Measurements from ENCODE around the gene CHMP5.

Gene CHMP5

GRCh38 chr9:33288828-33289483 is 24.1 kb downstream of the CHMP5 start:
- peak overlapping the region; percentile 44 for H3K27ac Mint-ChIP-seq
- H3K4me1 Mint-ChIP-seq, result peaks cover 54% of the 10 kb centered on the region
- H3K27me3 Mint-ChIP-seq, result no peaks in the 10 kb centered on the region
- no peak overlapping the region for H3K4me3 Mint-ChIP-seq
- H3K9me3 Mint-ChIP-seq, result no peaks in the 10 kb centered on the region
- peaks cover 14% of the 10 kb centered on the region for H3K36me3 Mint-ChIP-seq

- H3K9me3 Mint-ChIP-seq, result no peaks in the 10 kb centered on the region
- H3K4me1 Mint-ChIP-seq, result peaks cover 59% of the 10 kb centered on the region
- H3K4me3 Mint-ChIP-seq, result peak overlapping the region; percentile 95
- peak overlapping the region; percentile 99 for H3K27ac Mint-ChIP-seq
- H3K27me3 Mint-ChIP-seq, result no peaks in the 10 kb centered on the region
- peaks cover 17% of the 10 kb centered on the region for H3K36me3 Mint-ChIP-seq
Measured at GRCh38 chr9:33289496-33289895, 24.6 kb downstream of the CHMP5 start.

GRCh38 chr9:33289936-33290246 is 25.0 kb downstream of the CHMP5 start:
- Mint-ChIP-seq H3K9me3 (no peaks in the 10 kb centered on the region), H3K27ac (peak overlapping the region; percentile 99), H3K36me3 (peaks cover 21% of the 10 kb centered on the region), H3K4me3 (peak overlapping the region; percentile 95), H3K27me3 (no peaks in the 10 kb centered on the region), H3K4me1 (peaks cover 63% of the 10 kb centered on the region)

GRCh38 chr9:33290247-33291030 is 25.6 kb downstream of the CHMP5 start, which contains the start of gene NFX1:
Gene NFX1 (plus strand): TSS chr9:33290516. CDS start chr9:33290573, 57 bp downstream.
- Mint-ChIP-seq H3K27ac (peak within 1 kb of the TSS; percentile 99), H3K9me3 (no peaks in the 10 kb centered on the region), H3K27me3 (no peaks in the 10 kb centered on the region), H3K4me1 (peaks cover 68% of the 10 kb centered on the region), H3K36me3 (peaks cover 22% of the 10 kb centered on the region), H3K4me3 (peak within 1 kb of the TSS; percentile 95)

GRCh38 chr9:33291031-33291397 is 26.2 kb downstream of the CHMP5 start:
- H3K4me3 Mint-ChIP-seq, result peak overlapping the region; percentile 95
- peaks cover 74% of the 10 kb centered on the region for H3K4me1 Mint-ChIP-seq
- H3K36me3 Mint-ChIP-seq, result peaks cover 24% of the 10 kb centered on the region
- H3K27me3 Mint-ChIP-seq, result no peaks in the 10 kb centered on the region
- H3K9me3 Mint-ChIP-seq, result no peaks in the 10 kb centered on the region
- H3K27ac Mint-ChIP-seq, result peak overlapping the region; percentile 99

- Mint-ChIP-seq H3K36me3 (peaks cover 31% of the 10 kb centered on the region), H3K27me3 (no peaks in the 10 kb centered on the region), H3K4me3 (peak overlapping the region; percentile 95), H3K4me1 (peaks cover 80% of the 10 kb centered on the region), H3K27ac (peak overlapping the region; percentile 53), H3K9me3 (no peaks in the 10 kb centered on the region)
Measured at GRCh38 chr9:33291901-33292300, 27.1 kb downstream of the CHMP5 start.

- H3K4me3 Mint-ChIP-seq, result peak overlapping the region; percentile 95
- peaks cover 83% of the 10 kb centered on the region for H3K4me1 Mint-ChIP-seq
- H3K27ac Mint-ChIP-seq, result no peak overlapping the region
- H3K27me3 Mint-ChIP-seq, result no peaks in the 10 kb centered on the region
- no peaks in the 10 kb centered on the region for H3K9me3 Mint-ChIP-seq
- H3K36me3 Mint-ChIP-seq, result peaks cover 40% of the 10 kb centered on the region
Measured at GRCh38 chr9:33293782-33294181, 28.9 kb downstream of the CHMP5 start.

GRCh38 chr9:33294670-33295432 is 30.0 kb downstream of the CHMP5 start:
- Mint-ChIP-seq H3K4me1 (peaks cover 92% of the 10 kb centered on the region), H3K4me3 (peak overlapping the region; percentile 64), H3K27ac (peak overlapping the region; percentile 69), H3K27me3 (no peaks in the 10 kb centered on the region), H3K9me3 (no peaks in the 10 kb centered on the region), H3K36me3 (peaks cover 43% of the 10 kb centered on the region)

GRCh38 chr9:33295571-33295970 is 30.7 kb downstream of the CHMP5 start:
- H3K4me3 Mint-ChIP-seq, result peak overlapping the region; percentile 60
- H3K27ac Mint-ChIP-seq, result peak overlapping the region; percentile 81
- H3K4me1 Mint-ChIP-seq, result peaks cover 93% of the 10 kb centered on the region
- H3K9me3 Mint-ChIP-seq, result no peaks in the 10 kb centered on the region
- H3K36me3 Mint-ChIP-seq, result peaks cover 43% of the 10 kb centered on the region
- no peaks in the 10 kb centered on the region for H3K27me3 Mint-ChIP-seq

- H3K9me3 Mint-ChIP-seq, result no peaks in the 10 kb centered on the region
- peak overlapping the region; percentile 86 for H3K27ac Mint-ChIP-seq
- peak overlapping the region; percentile 70 for H3K4me3 Mint-ChIP-seq
- H3K36me3 Mint-ChIP-seq, result peaks cover 39% of the 10 kb centered on the region
- peaks cover 83% of the 10 kb centered on the region for H3K4me1 Mint-ChIP-seq
- no peaks in the 10 kb centered on the region for H3K27me3 Mint-ChIP-seq
Measured at GRCh38 chr9:33297432-33297831, 32.6 kb downstream of the CHMP5 start.

GRCh38 chr9:33300546-33300945 is 35.7 kb downstream of the CHMP5 start:
- H3K4me1 Mint-ChIP-seq, result peaks cover 53% of the 10 kb centered on the region
- no peak overlapping the region for H3K4me3 Mint-ChIP-seq
- no peak overlapping the region for H3K27ac Mint-ChIP-seq
- H3K9me3 Mint-ChIP-seq, result no peaks in the 10 kb centered on the region
- no peaks in the 10 kb centered on the region for H3K27me3 Mint-ChIP-seq
- H3K36me3 Mint-ChIP-seq, result peaks cover 23% of the 10 kb centered on the region

- no peaks in the 10 kb centered on the region for H3K9me3 Mint-ChIP-seq
- peaks cover 14% of the 10 kb centered on the region for H3K4me1 Mint-ChIP-seq
- no peak overlapping the region for H3K4me3 Mint-ChIP-seq
- H3K27ac Mint-ChIP-seq, result no peak overlapping the region
- H3K36me3 Mint-ChIP-seq, result peaks cover 10% of the 10 kb centered on the region
- no peaks in the 10 kb centered on the region for H3K27me3 Mint-ChIP-seq
Measured at GRCh38 chr9:33304362-33304761, 39.5 kb downstream of the CHMP5 start.

GRCh38 chr9:33306037-33306436 is 41.2 kb downstream of the CHMP5 start:
- Mint-ChIP-seq H3K4me1 (peaks cover 1% of the 10 kb centered on the region), H3K27ac (no peak overlapping the region), H3K36me3 (peaks cover 12% of the 10 kb centered on the region), H3K4me3 (no peak overlapping the region), H3K9me3 (no peaks in the 10 kb centered on the region), H3K27me3 (no peaks in the 10 kb centered on the region)

- Mint-ChIP-seq H3K4me3 (no peak overlapping the region), H3K27me3 (no peaks in the 10 kb centered on the region), H3K27ac (no peak overlapping the region), H3K36me3 (peaks cover 11% of the 10 kb centered on the region), H3K4me1 (no peaks in the 10 kb centered on the region), H3K9me3 (no peaks in the 10 kb centered on the region)
Measured at GRCh38 chr9:33307067-33307466, 42.2 kb downstream of the CHMP5 start.

- Mint-ChIP-seq H3K9me3 (no peaks in the 10 kb centered on the region), H3K27ac (no peak overlapping the region), H3K4me1 (no peaks in the 10 kb centered on the region), H3K4me3 (no peak overlapping the region), H3K36me3 (peaks cover 16% of the 10 kb centered on the region), H3K27me3 (no peaks in the 10 kb centered on the region)
Measured at GRCh38 chr9:33309903-33310302, 45.1 kb downstream of the CHMP5 start.

GRCh38 chr9:33310748-33311147 is 45.9 kb downstream of the CHMP5 start:
- Mint-ChIP-seq H3K4me1 (no peaks in the 10 kb centered on the region), H3K27me3 (no peaks in the 10 kb centered on the region), H3K27ac (no peak overlapping the region), H3K4me3 (no peak overlapping the region), H3K36me3 (peaks cover 19% of the 10 kb centered on the region), H3K9me3 (no peaks in the 10 kb centered on the region)

All from activated naive CD4-positive, alpha-beta T cell treated with anti-CD3 and anti-CD28 coated beads, Interleukin-2, amount 50 U/mL, for 24 hours (primary cell).